ENCODE measurements around the gene ABI1. TPM values are rescaled to one million over a fixed set of nuclear protein-coding genes. Genes with fewer than 3 reads are reported as not detected.

ABI1 gene
- total and polyA plus RNA-seq, 9 of the 15 experiments (the other 6 are each of a cell fraction or from before 2014, with no cell fraction given) = 22.1 to 52.3 (median 39.0) TPM

- FAIRE-seq (no peak), ATAC-seq (no peak), DNase-seq (ENCODE audit: extremely low read depth in 1 of 4, low spot score in 3 of 4) (no peak)
- 6% methylated on average over 2 of the region's 2 CpGs for WGBS (ENCODE audit: insufficient coverage, low coverage, missing lambda C conversion rate)
- BruUV-seq (replicated peaks) = no TSS peak
- Histone ChIP-seq H3K27ac (ENCODE audit: extremely low read depth, low read depth, low read length) (peak overlapping the region; percentile 93), H4K20me1 (replicated peaks; ENCODE audit: control insufficient read depth, insufficient read depth, low read length) (no peaks in the 10 kb centered on the region), H3K36me3 (ENCODE audit: control insufficient read depth, insufficient read depth, low read length) (peaks cover 49% of the 10 kb centered on the region), H3K9me3 (replicated peaks; ENCODE audit: control insufficient read depth, insufficient read depth, low read depth, low read length) (no peaks in the 10 kb centered on the region), H3K9ac (ENCODE audit: insufficient read depth in 1 of 2, low read depth in 2 of 2, low read length in 2 of 2) (peak overlapping the region; percentile 70 to 99; a peak in 3 of 4 replicates), H3K4me2 (ENCODE audit: insufficient read depth, low read length) (peak overlapping the region; percentile 98), H2AFZ (ENCODE audit: low read depth, low read length) (no peak overlapping the region), H3K9me1 (ENCODE audit: control insufficient read depth, insufficient read depth, low read length) (no peaks in the 10 kb centered on the region), H3K27me3 (ENCODE audit: control insufficient read depth in 2 of 2, insufficient read depth in 2 of 2, low read length in 2 of 2) (no peaks in the 10 kb centered on the region), H3K4me3 (peak overlapping the region; percentile 98), H3K79me2 (ENCODE audit: control insufficient read depth, insufficient read depth, low read length) (peaks cover 69% of the 10 kb centered on the region), H3K4me1 (replicated peaks in 1 of 2; ENCODE audit: control insufficient read depth in 2 of 2, insufficient read depth in 2 of 2, low read length in 2 of 2) (peaks cover 4 to 12% of the 10 kb centered on the region in 2 experiments; a peak in 4 of 5 replicates)
- ChIA-PET CTCF (ENCODE audit: low intra/inter-chr PET ratio) (no interaction called here), POLR2A (interaction anchor here (1.6 kb wide), 1 partner anchor 24 kb away, joined by 4 read pairs; no protein-coding TSS in a partner anchor)
- intact Hi-C loops (cut with micrococcal nuclease) = no loop called here
- in situ Hi-C loops (cut with MboI) = no loop called here
- TF ChIP-seq ZNF121 (CRISPR knock-in tag; conservative IDR thresholded peaks at IDR 0.05) (peak; percentile 77), E2F3 (CRISPR knock-in tag; IDR thresholded peaks at IDR 0.05) (no peak)
Measured at GRCh38 chr10:26698909-26699308, 161.8 kb downstream of the ABI1 start.

- FAIRE-seq = peak; percentile 6
- H3K36me3 ChIP-seq (ENCODE audit: control insufficient read depth, insufficient read depth, low read length) = peaks cover 44% of the 10 kb centered on the region
- H3K79me2 ChIP-seq (ENCODE audit: control insufficient read depth, insufficient read depth, low read length) = peaks cover 65% of the 10 kb centered on the region
- TF ChIP-seq HDAC2 (IDR thresholded peaks at IDR 0.05) (peak; percentile 27; the same call in 1 of the 2 replicates), NR1H2 (CRISPR knock-in tag; IDR thresholded peaks at IDR 0.05) (no peak), MNT (conservative IDR thresholded peaks at IDR 0.05) (peak; percentile 97 to 99), USF2 (CRISPR knock-in tag; IDR thresholded peaks at IDR 0.05) (peak; percentile 39), EP400 (IDR thresholded peaks at IDR 0.05) (peak; percentile 82; the same call in 1 of the 2 replicates)
Measured at GRCh38 chr10:26697922-26698608, 162.7 kb downstream of the ABI1 start.

More at GRCh38 chr10:26697922-26698608, 162.7 kb downstream of the ABI1 start:
- Histone ChIP-seq H3K9ac (ENCODE audit: insufficient read depth in 1 of 2, low read depth in 2 of 2, low read length in 2 of 2) (peak overlapping the region; percentile 96 to 99), H3K4me2 (ENCODE audit: insufficient read depth, low read length) (peak overlapping the region; percentile 98), H3K27ac (ENCODE audit: extremely low read depth, low read depth, low read length) (peak overlapping the region; percentile 93), H3K4me3 (peak overlapping the region; percentile 98), H3K27me3 (ENCODE audit: control insufficient read depth in 2 of 2, insufficient read depth in 2 of 2, low read length in 2 of 2) (no peaks in the 10 kb centered on the region), H3K9me3 (replicated peaks; ENCODE audit: control insufficient read depth, insufficient read depth, low read depth, low read length) (no peaks in the 10 kb centered on the region), H3K4me1 (replicated peaks in 1 of 2; ENCODE audit: control insufficient read depth in 2 of 2, insufficient read depth in 2 of 2, low read length in 2 of 2) (peaks cover 4 to 12% of the 10 kb centered on the region in 2 experiments; a peak in 4 of 5 replicates), H4K20me1 (replicated peaks; ENCODE audit: control insufficient read depth, insufficient read depth, low read length) (no peaks in the 10 kb centered on the region), H2AFZ (ENCODE audit: low read depth, low read length) (peak overlapping the region; percentile 98), H3K9me1 (ENCODE audit: control insufficient read depth, insufficient read depth, low read length) (no peaks in the 10 kb centered on the region)
- CTCF ChIA-PET (ENCODE audit: low intra/inter-chr PET ratio) = no interaction called here
- TSS peak; percentile 62 for BruUV-seq (replicated peaks)
- ATAC-seq = peak; percentile 18
- 1% methylated on average over 34 of the region's 42 CpGs for WGBS (ENCODE audit: insufficient coverage, low coverage, missing lambda C conversion rate)
- peak in 3 of 4 experiments; percentile 19 to 28 (median 21) for DNase-seq (ENCODE audit: extremely low read depth in 1 of 4, low spot score in 3 of 4)
- intact Hi-C loops (cut with micrococcal nuclease) (no loop called here), in situ Hi-C loops (cut with MboI) (no loop called here)
- POLR2A ChIA-PET = interaction anchor here (0.7 to 1.6 kb wide), 5 partner anchors 11 to 489 kb away, joined by 3 to 4 read pairs (median 3); no protein-coding TSS in a partner anchor
